ENCODE data around the gene RUBCNL.

RUBCNL gene

GRCh38 chr13:46383383-46383782 is 3.7 kb downstream of the RUBCNL start:
- TF ChIP-seq CTCF (IDR thresholded peaks at IDR 0.05; ENCODE audit: extremely low read depth, missing control alignments), result no peak
- DNase-seq (ENCODE audit: low spot score), result peak; percentile 19

- DNase-seq (ENCODE audit: low spot score), result peak; percentile 33
- no peak for TF ChIP-seq CTCF (IDR thresholded peaks at IDR 0.05; ENCODE audit: extremely low read depth, missing control alignments)
Measured at GRCh38 chr13:46382224-46382623, 4.8 kb downstream of the RUBCNL start.

DNA sequence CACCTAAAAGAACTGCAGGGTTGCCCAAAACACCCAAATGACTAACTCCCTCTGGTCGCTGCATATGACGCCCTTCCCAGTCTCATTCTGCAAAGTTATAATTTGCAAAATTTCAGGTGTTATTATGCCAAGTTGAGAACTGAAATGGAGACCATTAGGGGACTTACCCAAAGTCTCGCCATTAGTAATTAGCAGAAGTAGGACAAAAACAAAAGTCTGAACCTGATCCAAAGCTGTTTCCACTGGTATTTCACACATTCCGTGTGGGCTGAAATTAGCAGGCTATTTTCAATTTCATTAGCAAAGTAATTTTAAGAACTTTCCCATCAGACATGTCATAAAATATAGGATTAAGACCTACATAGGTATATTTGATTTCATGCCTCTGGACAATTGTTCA is 6.8 kb downstream of the RUBCNL start:
- no peak for DNase-seq (ENCODE audit: low spot score)
- no peak for TF ChIP-seq CTCF (IDR thresholded peaks at IDR 0.05; ENCODE audit: extremely low read depth, missing control alignments)

DNA sequence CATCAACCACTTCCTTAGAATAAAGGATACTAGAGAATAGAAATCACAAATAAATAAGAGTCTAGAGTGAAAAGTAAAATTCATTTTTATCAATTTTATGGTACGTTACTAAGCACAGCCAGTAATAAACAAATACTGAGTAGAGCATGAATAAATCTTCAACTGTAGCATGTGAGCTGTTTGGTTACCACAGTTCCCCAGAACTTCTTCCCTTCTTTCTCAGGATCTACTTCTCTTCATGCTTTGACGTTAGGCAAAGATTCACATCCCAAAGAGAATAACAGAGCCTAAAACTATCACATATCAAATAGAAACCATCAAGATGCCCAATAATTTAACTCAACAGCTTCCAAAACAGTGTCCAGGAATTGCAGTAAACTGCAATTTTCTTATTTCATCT is 7.4 kb downstream of the RUBCNL start:
- no peak for TF ChIP-seq CTCF (IDR thresholded peaks at IDR 0.05; ENCODE audit: extremely low read depth, missing control alignments)
- no peak for DNase-seq (ENCODE audit: low spot score)

DNA sequence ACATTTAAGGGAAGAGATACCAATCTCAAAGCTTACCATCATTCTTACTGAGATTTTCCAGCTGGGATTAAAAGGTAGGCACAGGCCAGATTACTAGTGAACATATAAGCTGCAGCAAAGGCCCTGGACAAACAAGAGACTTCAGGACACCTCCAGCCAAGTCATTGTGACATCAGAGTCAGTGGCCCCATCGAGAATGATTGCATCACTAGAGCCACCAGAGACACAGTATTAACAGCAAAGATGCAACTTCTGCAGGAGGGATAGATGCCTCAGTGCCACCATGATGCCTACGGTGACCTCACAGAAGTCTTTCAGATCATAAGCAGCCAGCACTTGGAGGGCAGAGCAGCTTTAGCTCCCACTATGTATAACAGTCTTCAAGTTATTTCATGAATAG is 8.6 kb downstream of the RUBCNL start:
- no peak for TF ChIP-seq CTCF (IDR thresholded peaks at IDR 0.05; ENCODE audit: extremely low read depth, missing control alignments)
- no peak for DNase-seq (ENCODE audit: low spot score)

DNA sequence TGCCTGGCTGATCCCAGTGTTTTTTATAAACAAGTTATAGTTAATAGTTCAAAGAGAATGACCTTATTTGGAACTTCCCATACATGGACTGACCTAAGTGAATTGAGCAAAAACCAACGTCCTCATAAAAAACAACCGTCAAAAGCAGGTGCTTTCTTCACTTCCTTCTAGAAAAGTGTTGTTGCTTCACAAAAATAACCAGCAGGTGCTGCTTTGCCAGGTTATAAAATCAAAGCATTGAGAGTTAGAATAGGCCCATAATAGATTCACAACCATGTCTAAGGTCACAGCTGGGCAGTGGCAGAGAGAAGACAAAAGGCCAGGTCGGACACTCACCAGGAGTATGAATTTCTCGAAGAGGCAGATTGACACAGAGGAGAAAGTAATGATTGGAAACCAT is 9.5 kb downstream of the RUBCNL start:
- no peak for TF ChIP-seq CTCF (IDR thresholded peaks at IDR 0.05; ENCODE audit: extremely low read depth, missing control alignments)

DNA sequence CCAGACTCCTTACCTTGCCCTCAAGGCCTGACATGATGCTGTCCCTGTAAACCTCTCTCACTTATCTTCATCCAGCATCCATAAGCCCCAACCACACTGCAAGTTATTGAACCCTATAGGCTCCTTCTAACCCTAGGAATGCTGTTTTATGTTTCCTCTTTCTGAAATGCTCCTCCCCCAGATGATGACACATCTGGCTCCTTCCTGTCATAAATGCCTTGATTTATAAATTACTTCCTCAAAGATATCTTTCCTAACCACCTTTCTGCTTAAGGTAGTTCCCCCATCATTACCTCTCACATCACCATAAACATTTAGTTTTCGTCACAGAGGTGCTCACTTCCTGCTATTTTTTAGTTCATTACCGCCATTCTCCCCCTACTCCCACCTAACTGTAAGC is 12.3 kb downstream of the RUBCNL start:
- no peak for TF ChIP-seq CTCF (IDR thresholded peaks at IDR 0.05; ENCODE audit: extremely low read depth, missing control alignments)
- DNase-seq (ENCODE audit: low spot score), result peak; percentile 32

More for the DNA sequence above, 9.5 kb downstream of the RUBCNL start:
- DNase-seq (ENCODE audit: low spot score), result peak; percentile 38

Data from GM20000 (cell line).